A673 (cell line): Measurements from ENCODE around the gene TENM4.
"Not testable (repeated sequence)": the region's sequence is repeated elsewhere in the genome, so short reads cannot be mapped to it uniquely, and the experiment has no call there.

Experiments
- CTCF ChIP-seq: fragments of 300-800, 200-600 bp; sonication (generic); conservative IDR thresholded peaks from 2 replicates; pipeline ENCODE4 v1.5.1; 2017; ENCODE audit warnings: low read depth, mild to moderate bottlenecking, antibody characterized with exemption, low read length, moderate library complexity, mixed read lengths
- EZH2 ChIP-seq: fragments of 200-600 bp; sonication (generic); IDR thresholded peaks from 2 replicates; pipeline ENCODE4 v1.6.1; 2017; ENCODE audit warnings: borderline replicate concordance, low read depth, mild to moderate bottlenecking, mixed read lengths, antibody characterized with exemption, low read length; ENCODE audit not compliant: poor library complexity, severe bottlenecking

GRCh38 chr11:78879094-78879980, 561.5 kb downstream of the TENM4 start:
- not testable (repeated sequence) for TF ChIP-seq CTCF, EZH2
